HCT116 (cell line): ENCODE measurements around the gene BCAR1. TPM values are rescaled to one million over a fixed set of nuclear protein-coding genes. Genes with fewer than 3 reads are reported as not detected.

ENCODE experiments used
- ATAC-seq: fragments of 200-7000 bp; cut with Tn5 transposase; 2 replicates; pipeline ENCODE4 v1.9.1; 2020; ENCODE audit warnings: mild to moderate bottlenecking, moderate library complexity
- BruUV-seq: library from RNA; stranded (reverse); fragments of 400-500 nt; replicated peaks from 2 replicates; lab custom pipeline; 2021; lab: Mats Ljungman, UMichigan
- CTCF ChIA-PET: fragments of 300-600 bp; sonication (Branson Sonifier 250); formaldehyde crosslinking; loops from one replicate; lab custom pipeline; 2021; ENCODE audit warnings: antibody characterized with exemption; lab: Charles Lee
- POLR2A ChIA-PET: fragments of 300-600, 350-600 bp; sonication (Branson Sonifier 250); formaldehyde crosslinking; loops from one replicate; lab custom pipeline; 2021; ENCODE audit warnings: antibody characterized with exemption; lab: Charles Lee
- RAD21 ChIA-PET, 2 experiments: fragments of 300-600 bp; sonication (Branson Sonifier 250); formaldehyde crosslinking; loops; one replicate each; lab custom pipeline; 2023; ENCODE audit warnings: low total read pairs in 2 of 2; ENCODE audit not compliant: uncharacterized antibody in 2 of 2, unreplicated experiment in 2 of 2, low non-redundant PET in 1 of 2; lab: Charles Lee
- DNase-seq: peaks from one replicate; pipeline ENCODE4 v3.0.0-alpha.2; 2010; ENCODE audit warnings: low read depth, low spot score
- H2AFZ ChIP-seq: fragments of 200-600 bp; shearing (Covaris generic), sonication (generic); 2 replicates; pipeline ENCODE4 v1.6.1; 2017; ENCODE audit warnings: low read depth, mixed run types, mixed read lengths, antibody characterized with exemption, low read length; ENCODE audit not compliant: poor library complexity, severe bottlenecking
- H3K27ac ChIP-seq: 2 replicates; pipeline ENCODE4 v1.5.1; 2012; ENCODE audit warnings: low read depth, low read length
- H3K27me3 ChIP-seq: fragments of 200-600 bp; sonication (generic); 2 replicates; pipeline ENCODE4 v1.6.1; 2016; ENCODE audit warnings: mixed run types, low read length, mixed read lengths; ENCODE audit not compliant: insufficient read depth
- H3K36me3 ChIP-seq, 2 experiments: fragments of 200-500 bp in 1 of 2; fragments of 200-600 bp in 1 of 2; sonication (Bioruptor generic) in 1 of 2; sonication (generic) in 1 of 2; 2 replicates each; pipeline versions ENCODE4 v1.5.1 to v1.6.1; 2014 to 2016; ENCODE audit warnings: low read length in 2 of 2, inconsistent platforms in 1 of 2, mixed read lengths in 1 of 2, mixed run types in 1 of 2; ENCODE audit not compliant: insufficient read depth in 2 of 2, control insufficient read depth in 1 of 2
- H3K4me1 ChIP-seq, 2 experiments: fragments of 200-600 bp in 1 of 2; sonication (generic) in 1 of 2; 2 replicates each; pipeline versions ENCODE4 v1.5.1 to v1.6.1; 2012 to 2017; ENCODE audit warnings: low read length in 2 of 2, inconsistent platforms in 1 of 2, mild to moderate bottlenecking in 1 of 2, mixed read lengths in 1 of 2, mixed run types in 1 of 2, moderate library complexity in 1 of 2; ENCODE audit not compliant: insufficient read depth in 2 of 2, control insufficient read depth in 1 of 2
- H3K4me2 ChIP-seq: fragments of 200-600 bp; sonication (generic); 2 replicates; pipeline ENCODE4 v1.6.1; 2017; ENCODE audit warnings: mixed run types, low read length, mixed read lengths
- H3K4me3 ChIP-seq, 2 experiments: fragments of 200-600 bp in 1 of 2; sonication (generic) in 1 of 2; replicated peaks in 1 of 2; 2 replicates each; pipeline ENCODE4 v1.5.1; 2011 to 2016; ENCODE audit warnings: low read length in 2 of 2, control low read depth in 1 of 2, low read depth in 1 of 2, mild to moderate bottlenecking in 1 of 2, mixed read lengths in 1 of 2, mixed run types in 1 of 2
- H3K79me2 ChIP-seq: fragments of 200-600 bp; sonication (generic); 2 replicates; pipeline ENCODE4 v1.6.1; 2017; ENCODE audit warnings: mild to moderate bottlenecking, mixed run types, low read length, moderate library complexity, mixed read lengths; ENCODE audit not compliant: insufficient read depth
- H3K9ac ChIP-seq: fragments of 200-600 bp; sonication (generic); 2 replicates; pipeline ENCODE4 v1.6.1; 2016; ENCODE audit warnings: low read length, mixed read lengths
- H3K9me2 ChIP-seq: fragments of 200-600 bp; sonication (generic), shearing (Covaris generic); 2 replicates; pipeline ENCODE4 v1.6.1; 2017; ENCODE audit warnings: mixed run types, mild to moderate bottlenecking, moderate library complexity; ENCODE audit not compliant: insufficient read depth
- H3K9me3 ChIP-seq, 2 experiments: fragments of 200-500 bp in 1 of 2; fragments of 200-600 bp in 1 of 2; sonication (Bioruptor generic) in 1 of 2; sonication (generic) in 1 of 2; 2 replicates each; pipeline ENCODE4 v1.6.1; 2014 to 2017; ENCODE audit warnings: low read length in 2 of 2, mixed read lengths in 2 of 2, inconsistent platforms in 1 of 2, low read depth in 1 of 2, mild to moderate bottlenecking in 1 of 2, mixed run types in 1 of 2, moderate library complexity in 1 of 2; ENCODE audit not compliant: control insufficient read depth in 1 of 2, insufficient read depth in 1 of 2
- H4K20me1 ChIP-seq: fragments of 200-600 bp; sonication (generic), shearing (Covaris generic); 2 replicates; pipeline ENCODE4 v1.6.1; 2017; ENCODE audit warnings: mixed run types, mild to moderate bottlenecking, moderate library complexity; ENCODE audit not compliant: insufficient read depth
- EZH2 ChIP-seq: fragments of 200-600 bp; sonication (generic); IDR thresholded peaks from 2 replicates; pipeline ENCODE4 v1.6.1; 2017; ENCODE audit warnings: antibody characterized with exemption, mixed run types
- SP1 ChIP-seq: IDR thresholded peaks from 2 replicates; pipeline ENCODE4 v1.6.1; 2012; ENCODE audit warnings: low read depth
- ZNF274 ChIP-seq: fragments of 200-500 bp; sonication (Bioruptor generic); IDR thresholded peaks from 2 replicates; pipeline ENCODE4 v1.6.1; 2014; ENCODE audit warnings: mild to moderate bottlenecking, low read depth, low read length, inconsistent platforms
- intact Hi-C: fragments of 100-400 bp; cut with micrococcal nuclease; formaldehyde crosslinking; loops from 2 replicates; pipeline ENCODE4 v1.10.0; 2022
- total RNA-seq: library from RNA; stranded (reverse); gene quantifications from one replicate; pipeline ENCODE4 v1.2.1, GENCODE V29; 2021; ENCODE audit not compliant: unreplicated experiment
- TF ChIP-seq, protein P1 (sequence below): IDR thresholded peaks from 2 replicates; pipeline ENCODE4 v1.6.1; 2012; ENCODE audit warnings: low read depth
- TF ChIP-seq, protein P2 (sequence below): IDR thresholded peaks from 2 replicates; pipeline ENCODE4 v1.6.1; 2012

The BCAR1 gene
- total RNA-seq, 1 experiment from 2014 or later: 49.6 TPM

DNA sequence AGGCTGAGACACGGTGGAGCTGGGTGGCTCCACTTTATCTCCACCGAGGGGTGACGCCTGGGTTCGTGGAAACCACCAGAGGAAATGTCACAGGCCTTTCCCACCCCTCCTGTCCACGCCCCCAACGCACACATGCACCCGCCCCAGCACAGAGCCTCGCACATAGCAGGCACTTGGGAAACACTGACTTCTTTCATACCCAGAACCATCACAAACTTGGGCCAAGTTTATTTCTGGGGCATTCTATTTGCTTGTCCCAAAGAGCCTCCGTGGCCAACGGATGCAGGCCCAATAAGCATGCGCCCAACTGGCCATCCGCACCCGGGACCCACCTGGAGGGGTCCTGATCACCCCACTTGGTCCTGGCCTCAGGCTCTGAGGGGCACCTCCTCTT is 3.3 kb downstream of the BCAR1 start:
- peak overlapping the region; percentile 9; the same call in 1 of the 2 replicates for H3K4me2 ChIP-seq
- H3K9me3 ChIP-seq: no peaks in the 10 kb centered on the region
- H2AFZ ChIP-seq: no peak overlapping the region
- ChIA-PET CTCF (no interaction called here), RAD21 (no interaction called here), POLR2A (interaction anchor here (1.0 kb wide), 1 partner anchor 14 kb away, joined by 3 read pairs; no protein-coding TSS in a partner anchor)
- peaks cover 74 to 85% of the 10 kb centered on the region in 2 experiments for H3K4me1 ChIP-seq
- ATAC-seq: no peak
- DNase-seq: no peak
- H3K9ac ChIP-seq: 0 out of 2 replicates have a peak overlapping the region, but pooled peaks have one; percentile 1
- intact Hi-C loops: no loop called here
- H3K36me3 ChIP-seq: no peaks in the 10 kb centered on the region; a peak in 1 of 4 replicates
- TF ChIP-seq EZH2 (no peak), ZNF274 (no peak)
- peak overlapping the region; percentile 97; the same call in 1 of the 2 replicates for H3K27ac ChIP-seq
- H3K4me3 ChIP-seq: no peak overlapping the region
- no peaks in the 10 kb centered on the region for H3K9me2 ChIP-seq
- BruUV-seq: no TSS peak
- H3K27me3 ChIP-seq: no peaks in the 10 kb centered on the region
- H3K79me2 ChIP-seq: peaks cover 80% of the 10 kb centered on the region
- H4K20me1 ChIP-seq: no peaks in the 10 kb centered on the region

DNA sequence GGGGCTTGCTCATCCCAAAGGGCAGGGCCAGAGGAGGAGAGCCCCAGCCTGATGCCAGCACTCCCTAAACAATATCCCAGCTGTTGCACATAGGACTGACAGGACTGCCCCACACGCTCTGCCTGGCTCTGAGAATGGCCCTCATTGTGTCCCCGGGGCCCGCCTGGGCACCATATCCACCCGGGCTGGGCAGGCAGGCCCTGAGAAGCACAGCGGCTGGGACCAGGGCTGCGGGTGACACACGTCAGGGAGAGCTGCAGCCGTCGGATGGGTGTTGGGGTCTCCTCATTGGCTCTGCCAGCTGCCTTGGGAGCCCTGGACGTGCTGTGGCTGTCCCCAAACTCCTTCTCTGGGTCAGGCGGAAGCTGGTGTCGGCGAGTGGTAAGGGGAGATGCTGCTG is 4.2 kb downstream of the BCAR1 start:
- Histone ChIP-seq H3K79me2 (peaks cover 81% of the 10 kb centered on the region), H4K20me1 (no peaks in the 10 kb centered on the region), H3K9me3 (no peaks in the 10 kb centered on the region), H3K27me3 (no peaks in the 10 kb centered on the region), H3K27ac (peak overlapping the region; percentile 97; the same call in 1 of the 2 replicates), H3K9me2 (no peaks in the 10 kb centered on the region)
- no peak for DNase-seq
- intact Hi-C loops: no loop called here
- ATAC-seq: no peak
- POLR2A ChIA-PET: interaction anchor here (1.0 kb wide), 1 partner anchor 13 kb away, joined by 3 read pairs; no protein-coding TSS in a partner anchor
- TF ChIP-seq, protein P1, sequence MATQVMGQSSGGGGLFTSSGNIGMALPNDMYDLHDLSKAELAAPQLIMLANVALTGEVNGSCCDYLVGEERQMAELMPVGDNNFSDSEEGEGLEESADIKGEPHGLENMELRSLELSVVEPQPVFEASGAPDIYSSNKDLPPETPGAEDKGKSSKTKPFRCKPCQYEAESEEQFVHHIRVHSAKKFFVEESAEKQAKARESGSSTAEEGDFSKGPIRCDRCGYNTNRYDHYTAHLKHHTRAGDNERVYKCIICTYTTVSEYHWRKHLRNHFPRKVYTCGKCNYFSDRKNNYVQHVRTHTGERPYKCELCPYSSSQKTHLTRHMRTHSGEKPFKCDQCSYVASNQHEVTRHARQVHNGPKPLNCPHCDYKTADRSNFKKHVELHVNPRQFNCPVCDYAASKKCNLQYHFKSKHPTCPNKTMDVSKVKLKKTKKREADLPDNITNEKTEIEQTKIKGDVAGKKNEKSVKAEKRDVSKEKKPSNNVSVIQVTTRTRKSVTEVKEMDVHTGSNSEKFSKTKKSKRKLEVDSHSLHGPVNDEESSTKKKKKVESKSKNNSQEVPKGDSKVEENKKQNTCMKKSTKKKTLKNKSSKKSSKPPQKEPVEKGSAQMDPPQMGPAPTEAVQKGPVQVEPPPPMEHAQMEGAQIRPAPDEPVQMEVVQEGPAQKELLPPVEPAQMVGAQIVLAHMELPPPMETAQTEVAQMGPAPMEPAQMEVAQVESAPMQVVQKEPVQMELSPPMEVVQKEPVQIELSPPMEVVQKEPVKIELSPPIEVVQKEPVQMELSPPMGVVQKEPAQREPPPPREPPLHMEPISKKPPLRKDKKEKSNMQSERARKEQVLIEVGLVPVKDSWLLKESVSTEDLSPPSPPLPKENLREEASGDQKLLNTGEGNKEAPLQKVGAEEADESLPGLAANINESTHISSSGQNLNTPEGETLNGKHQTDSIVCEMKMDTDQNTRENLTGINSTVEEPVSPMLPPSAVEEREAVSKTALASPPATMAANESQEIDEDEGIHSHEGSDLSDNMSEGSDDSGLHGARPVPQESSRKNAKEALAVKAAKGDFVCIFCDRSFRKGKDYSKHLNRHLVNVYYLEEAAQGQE: no peak
- TF ChIP-seq ZNF274: no peak
- TF ChIP-seq, protein P2, sequence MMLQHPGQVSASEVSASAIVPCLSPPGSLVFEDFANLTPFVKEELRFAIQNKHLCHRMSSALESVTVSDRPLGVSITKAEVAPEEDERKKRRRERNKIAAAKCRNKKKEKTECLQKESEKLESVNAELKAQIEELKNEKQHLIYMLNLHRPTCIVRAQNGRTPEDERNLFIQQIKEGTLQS: no peak
- no peak for TF ChIP-seq SP1
- TF ChIP-seq, all 23 proteins: peak for 0
- Histone ChIP-seq H3K9ac (peak overlapping the region; percentile 67), H3K4me1 (peaks cover 74 to 78% of the 10 kb centered on the region in 2 experiments), H2AFZ (no peak overlapping the region), H3K4me3 (no peak overlapping the region), H3K4me2 (peak overlapping the region; percentile 64), H3K36me3 (peaks cover 0 to under 1% of the 10 kb centered on the region in 2 experiments; a peak in 1 of 4 replicates)
- ChIA-PET RAD21 (no interaction called here), CTCF (no interaction called here)
- no TSS peak for BruUV-seq
